Neutrophil (primary cell): ENCODE results near the gene MRC2.

Experiments
- H3K27ac ChIP-seq: fragments of 200-600 bp; sonication (generic); 2 replicates; pipeline ENCODE4 v1.5.1; 2016; ENCODE audit warnings: mild to moderate bottlenecking, moderate library complexity
- H3K27me3 ChIP-seq: fragments of 200-600 bp; sonication (generic); 2 replicates; pipeline ENCODE4 v1.6.0; 2016; ENCODE audit warnings: mild to moderate bottlenecking
- H3K36me3 ChIP-seq: fragments of 200-600 bp; sonication (generic); 2 replicates; pipeline ENCODE4 v1.5.1; 2017
- H3K4me1 ChIP-seq, 2 experiments: fragments of 200-600 bp in 1 of 2; sonication (generic) in 1 of 2; 1 replicate in 1 of 2; 2 replicates in 1 of 2; pipeline versions ENCODE4 v1.5.1 to v1.6.1; 2013 to 2016; ENCODE audit warnings: low read depth in 1 of 2, low read length in 1 of 2, mild to moderate bottlenecking in 1 of 2, moderate library complexity in 1 of 2; ENCODE audit not compliant: control insufficient read depth in 1 of 2, insufficient read depth in 1 of 2
- H3K4me3 ChIP-seq, 2 experiments: fragments of 200-600 bp in 1 of 2; sonication (generic) in 1 of 2; 1 replicate in 1 of 2; 2 replicates in 1 of 2; pipeline ENCODE4 v1.5.1; 2013 to 2016; ENCODE audit warnings: low read depth in 1 of 2, low read length in 1 of 2, mild to moderate bottlenecking in 1 of 2, moderate library complexity in 1 of 2
- H3K9me3 ChIP-seq: fragments of 200-600 bp; sonication (generic); 2 replicates; pipeline ENCODE4 v1.5.1; 2016
- TF ChIP-seq, protein P1 (sequence below): fragments of 200-600 bp; sonication (generic); IDR thresholded peaks from 2 replicates; pipeline ENCODE4 v1.5.1; 2016; ENCODE audit warnings: antibody characterized with exemption

Gene MRC2

DNA sequence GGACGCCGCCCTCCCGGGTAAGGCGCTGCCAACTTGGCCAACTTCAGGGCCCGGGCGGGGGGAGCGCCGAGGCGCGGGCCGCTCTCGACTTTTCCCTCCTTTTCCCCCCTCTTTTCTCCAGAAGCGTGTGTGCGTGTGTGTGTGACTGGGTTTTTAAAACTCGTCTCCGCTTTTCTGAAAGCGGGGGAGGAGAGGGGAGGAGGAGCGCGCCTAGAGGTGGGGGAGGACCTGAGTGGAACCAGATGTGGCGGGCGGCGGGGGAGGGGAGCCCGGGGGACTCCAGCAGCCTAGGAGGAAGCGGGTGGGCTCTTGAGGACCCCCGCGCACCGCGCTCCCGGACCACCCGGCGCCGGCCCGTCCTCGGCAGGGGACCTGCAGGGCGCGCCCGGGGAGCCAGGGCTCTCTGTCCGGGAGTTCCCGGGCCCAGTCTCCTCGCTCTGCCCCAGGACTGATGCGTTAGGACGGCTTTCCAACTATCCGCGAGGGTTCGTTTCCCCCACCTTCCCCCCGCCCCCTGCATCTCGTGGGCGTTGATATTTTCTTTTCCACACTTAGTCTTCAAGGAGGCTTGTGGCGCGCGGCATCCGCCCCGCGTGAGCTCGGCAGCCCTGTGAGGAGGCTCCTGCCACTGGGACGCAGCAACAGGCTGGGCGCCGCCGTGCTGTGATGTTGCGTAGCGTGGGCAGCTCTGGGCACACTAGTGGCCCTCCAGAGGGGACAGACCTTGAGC is 599 bp downstream of the MRC2 start:
- Histone ChIP-seq H3K27me3 (peaks cover 80% of the 10 kb centered on the region), H3K4me3 (peak overlapping the region in 1 of 2 experiments; percentile 44), H3K9me3 (no peaks in the 10 kb centered on the region), H3K36me3 (peaks cover 2% of the 10 kb centered on the region), H3K4me1 (peaks cover 21 to 24% of the 10 kb centered on the region in 2 experiments), H3K27ac (no peak overlapping the region)
- TF ChIP-seq, protein P1, sequence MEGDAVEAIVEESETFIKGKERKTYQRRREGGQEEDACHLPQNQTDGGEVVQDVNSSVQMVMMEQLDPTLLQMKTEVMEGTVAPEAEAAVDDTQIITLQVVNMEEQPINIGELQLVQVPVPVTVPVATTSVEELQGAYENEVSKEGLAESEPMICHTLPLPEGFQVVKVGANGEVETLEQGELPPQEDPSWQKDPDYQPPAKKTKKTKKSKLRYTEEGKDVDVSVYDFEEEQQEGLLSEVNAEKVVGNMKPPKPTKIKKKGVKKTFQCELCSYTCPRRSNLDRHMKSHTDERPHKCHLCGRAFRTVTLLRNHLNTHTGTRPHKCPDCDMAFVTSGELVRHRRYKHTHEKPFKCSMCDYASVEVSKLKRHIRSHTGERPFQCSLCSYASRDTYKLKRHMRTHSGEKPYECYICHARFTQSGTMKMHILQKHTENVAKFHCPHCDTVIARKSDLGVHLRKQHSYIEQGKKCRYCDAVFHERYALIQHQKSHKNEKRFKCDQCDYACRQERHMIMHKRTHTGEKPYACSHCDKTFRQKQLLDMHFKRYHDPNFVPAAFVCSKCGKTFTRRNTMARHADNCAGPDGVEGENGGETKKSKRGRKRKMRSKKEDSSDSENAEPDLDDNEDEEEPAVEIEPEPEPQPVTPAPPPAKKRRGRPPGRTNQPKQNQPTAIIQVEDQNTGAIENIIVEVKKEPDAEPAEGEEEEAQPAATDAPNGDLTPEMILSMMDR = no peak

DNA sequence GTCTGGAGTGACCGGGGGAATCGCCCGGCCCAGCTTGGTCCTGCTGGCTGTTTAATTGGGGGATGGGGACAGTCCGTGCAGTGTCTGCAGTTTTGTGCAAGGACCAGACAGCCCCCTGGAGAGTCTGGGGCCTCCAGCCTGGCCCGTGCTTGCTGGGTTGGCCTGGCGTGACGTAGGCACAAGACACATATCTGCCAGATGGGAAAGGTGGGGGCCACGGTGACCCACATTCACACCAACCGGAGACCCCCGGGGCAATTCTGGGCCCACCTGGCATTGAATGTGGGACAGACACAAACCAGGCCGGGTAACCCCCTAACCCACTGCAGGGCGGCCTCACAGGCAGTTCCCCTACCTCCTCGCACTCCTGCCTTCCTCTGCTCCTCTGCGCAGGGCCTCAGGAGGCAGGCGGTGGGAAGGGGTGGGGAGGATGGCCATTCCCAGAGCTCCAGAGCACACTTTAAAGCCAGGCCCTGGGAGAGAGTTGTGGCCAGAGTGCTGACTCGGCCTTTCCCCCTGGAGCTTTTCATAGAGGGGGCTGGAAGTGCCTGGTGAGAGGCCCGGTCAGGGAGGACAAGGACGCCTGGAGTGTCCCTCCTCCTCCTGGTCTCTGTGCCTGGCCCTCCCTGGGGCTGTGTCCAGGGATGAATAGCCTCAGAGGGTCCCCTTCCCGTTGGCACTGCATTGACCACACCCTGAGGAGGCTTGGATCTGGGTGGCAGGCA is 1.5 kb downstream of the MRC2 start:
- TF ChIP-seq, protein P1 = no peak
- Histone ChIP-seq H3K36me3 (no peaks in the 10 kb centered on the region), H3K27ac (no peak overlapping the region), H3K4me1 (peaks cover 21 to 24% of the 10 kb centered on the region in 2 experiments), H3K9me3 (no peaks in the 10 kb centered on the region), H3K27me3 (peaks cover 81% of the 10 kb centered on the region), H3K4me3 (no peak overlapping the region)

DNA sequence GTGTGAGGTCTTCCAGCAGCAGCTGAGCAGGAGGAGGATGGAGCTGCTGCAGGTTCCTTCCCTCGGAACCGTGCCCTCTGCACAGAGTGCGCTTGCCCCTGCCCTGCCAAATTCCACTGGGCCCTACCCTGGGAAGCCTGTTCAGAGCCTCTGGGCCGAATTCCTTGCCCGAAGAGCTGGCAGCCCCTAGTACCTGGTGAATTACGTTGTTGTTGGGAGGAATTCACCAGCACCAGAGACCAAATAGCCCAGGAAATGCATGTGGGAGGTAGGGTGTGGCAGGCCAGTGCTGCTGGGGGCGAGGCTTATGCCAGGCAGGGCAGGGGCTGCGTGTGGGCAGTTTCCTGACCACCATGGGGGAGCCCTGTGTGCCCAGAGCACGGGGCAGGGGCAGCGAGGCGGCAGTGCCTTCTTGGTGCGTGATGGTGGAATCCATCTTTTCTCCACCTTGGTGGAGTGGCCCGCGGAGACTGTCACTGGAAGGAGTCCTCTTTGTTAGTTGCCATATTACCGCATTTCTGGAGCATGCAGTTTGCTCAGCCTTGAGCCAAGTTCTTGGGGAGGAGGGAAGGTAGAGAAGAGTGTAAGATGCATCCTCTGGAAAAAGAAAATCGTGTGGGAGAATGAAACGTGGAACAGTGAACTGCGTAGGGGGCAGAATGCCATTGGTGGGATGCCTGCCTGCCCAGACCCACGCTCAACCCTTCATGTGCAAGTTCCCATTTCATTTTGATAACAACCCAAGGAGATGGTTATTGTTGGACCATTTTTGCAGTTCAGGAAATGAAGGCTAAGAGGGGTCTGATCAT is 2.3 kb downstream of the MRC2 start:
- Histone ChIP-seq H3K4me3 (no peak overlapping the region), H3K27me3 (peaks cover 81% of the 10 kb centered on the region)

DNA sequence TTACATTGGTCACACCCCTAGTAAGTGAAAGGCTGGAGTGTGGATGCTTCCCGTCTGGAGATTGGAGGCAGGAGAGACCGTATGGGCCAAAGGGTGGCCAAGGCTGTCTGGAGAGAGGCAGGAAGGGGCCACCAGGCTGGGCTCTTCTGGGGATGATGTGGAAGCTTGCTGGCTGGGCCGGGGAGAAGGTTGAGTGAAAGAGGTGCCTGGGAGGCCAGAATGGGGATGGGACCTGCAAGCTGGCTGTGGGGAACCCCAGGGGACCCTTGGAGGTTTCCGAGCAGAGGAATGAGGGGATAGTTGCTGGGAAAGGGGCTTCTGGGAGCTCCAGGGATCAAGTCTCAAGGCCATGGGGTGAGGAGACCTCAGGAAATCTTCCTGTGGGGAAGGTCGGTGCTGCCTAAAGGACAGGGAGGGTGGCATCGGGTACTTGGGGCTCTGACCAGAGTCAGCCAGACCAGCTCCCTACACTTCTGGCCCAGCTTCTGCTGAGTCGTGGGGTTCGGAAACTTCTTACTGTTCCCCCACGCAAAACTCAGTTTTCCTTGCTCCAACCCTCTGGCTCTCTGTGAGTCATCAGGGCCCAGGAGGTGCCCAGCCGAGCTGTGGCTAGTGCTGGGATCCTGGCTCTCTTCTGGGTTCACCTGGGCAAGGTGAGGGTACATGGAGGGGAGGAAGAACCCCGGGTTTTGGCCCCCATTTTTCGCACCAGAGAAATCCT is 3.1 kb downstream of the MRC2 start:
- H3K27me3 ChIP-seq = peaks cover 75% of the 10 kb centered on the region
- H3K4me1 ChIP-seq = peaks cover 21 to 24% of the 10 kb centered on the region in 2 experiments
- no peaks in the 10 kb centered on the region for H3K36me3 ChIP-seq
- TF ChIP-seq, protein P1 = no peak
- no peak overlapping the region for H3K27ac ChIP-seq
- H3K4me3 ChIP-seq = no peak overlapping the region
- H3K9me3 ChIP-seq = no peaks in the 10 kb centered on the region

More for the DNA sequence above, 2.3 kb downstream of the MRC2 start:
- TF ChIP-seq, protein P1 = no peak
- H3K27ac ChIP-seq = no peak overlapping the region
- H3K9me3 ChIP-seq = no peaks in the 10 kb centered on the region
- H3K36me3 ChIP-seq = no peaks in the 10 kb centered on the region
- peaks cover 21 to 24% of the 10 kb centered on the region in 2 experiments for H3K4me1 ChIP-seq
